HCT116 (cell line): ENCODE results near the gene CCL20. TPM values are rescaled to one million over a fixed set of nuclear protein-coding genes. Genes with fewer than 3 reads are reported as not detected.

Experiments
- ATAC-seq: fragments of 200-7000 bp; cut with Tn5 transposase; 2 replicates; pipeline ENCODE4 v1.9.1; 2020; ENCODE audit warnings: mild to moderate bottlenecking, moderate library complexity
- BruUV-seq: library from RNA; stranded (reverse); fragments of 400-500 nt; replicated peaks from 2 replicates; lab custom pipeline; 2021; lab: Mats Ljungman, UMichigan
- CTCF ChIA-PET: fragments of 300-600 bp; sonication (Branson Sonifier 250); formaldehyde crosslinking; loops from one replicate; lab custom pipeline; 2021; ENCODE audit warnings: antibody characterized with exemption; lab: Charles Lee
- POLR2A ChIA-PET: fragments of 300-600, 350-600 bp; sonication (Branson Sonifier 250); formaldehyde crosslinking; loops from one replicate; lab custom pipeline; 2021; ENCODE audit warnings: antibody characterized with exemption; lab: Charles Lee
- RAD21 ChIA-PET, 2 experiments: fragments of 300-600 bp; sonication (Branson Sonifier 250); formaldehyde crosslinking; loops; one replicate each; lab custom pipeline; 2023; ENCODE audit warnings: low total read pairs in 2 of 2; ENCODE audit not compliant: uncharacterized antibody in 2 of 2, unreplicated experiment in 2 of 2, low non-redundant PET in 1 of 2; lab: Charles Lee
- DNase-seq: peaks from one replicate; pipeline ENCODE4 v3.0.0-alpha.2; 2010; ENCODE audit warnings: low read depth, low spot score
- H2AFZ ChIP-seq: fragments of 200-600 bp; shearing (Covaris generic), sonication (generic); 2 replicates; pipeline ENCODE4 v1.6.1; 2017; ENCODE audit warnings: low read depth, mixed run types, mixed read lengths, antibody characterized with exemption, low read length; ENCODE audit not compliant: poor library complexity, severe bottlenecking
- H3K27ac ChIP-seq: 2 replicates; pipeline ENCODE4 v1.5.1; 2012; ENCODE audit warnings: low read depth, low read length
- H3K27me3 ChIP-seq: fragments of 200-600 bp; sonication (generic); 2 replicates; pipeline ENCODE4 v1.6.1; 2016; ENCODE audit warnings: mixed run types, low read length, mixed read lengths; ENCODE audit not compliant: insufficient read depth
- H3K36me3 ChIP-seq, 2 experiments: fragments of 200-500 bp in 1 of 2; fragments of 200-600 bp in 1 of 2; sonication (Bioruptor generic) in 1 of 2; sonication (generic) in 1 of 2; 2 replicates each; pipeline versions ENCODE4 v1.5.1 to v1.6.1; 2014 to 2016; ENCODE audit warnings: low read length in 2 of 2, inconsistent platforms in 1 of 2, mixed read lengths in 1 of 2, mixed run types in 1 of 2; ENCODE audit not compliant: insufficient read depth in 2 of 2, control insufficient read depth in 1 of 2
- H3K4me1 ChIP-seq, 2 experiments: fragments of 200-600 bp in 1 of 2; sonication (generic) in 1 of 2; 2 replicates each; pipeline versions ENCODE4 v1.5.1 to v1.6.1; 2012 to 2017; ENCODE audit warnings: low read length in 2 of 2, inconsistent platforms in 1 of 2, mild to moderate bottlenecking in 1 of 2, mixed read lengths in 1 of 2, mixed run types in 1 of 2, moderate library complexity in 1 of 2; ENCODE audit not compliant: insufficient read depth in 2 of 2, control insufficient read depth in 1 of 2
- H3K4me2 ChIP-seq: fragments of 200-600 bp; sonication (generic); 2 replicates; pipeline ENCODE4 v1.6.1; 2017; ENCODE audit warnings: mixed run types, low read length, mixed read lengths
- H3K4me3 ChIP-seq, 2 experiments: fragments of 200-600 bp in 1 of 2; sonication (generic) in 1 of 2; replicated peaks in 1 of 2; 2 replicates each; pipeline ENCODE4 v1.5.1; 2011 to 2016; ENCODE audit warnings: low read length in 2 of 2, control low read depth in 1 of 2, low read depth in 1 of 2, mild to moderate bottlenecking in 1 of 2, mixed read lengths in 1 of 2, mixed run types in 1 of 2
- H3K79me2 ChIP-seq: fragments of 200-600 bp; sonication (generic); 2 replicates; pipeline ENCODE4 v1.6.1; 2017; ENCODE audit warnings: mild to moderate bottlenecking, mixed run types, low read length, moderate library complexity, mixed read lengths; ENCODE audit not compliant: insufficient read depth
- H3K9ac ChIP-seq: fragments of 200-600 bp; sonication (generic); 2 replicates; pipeline ENCODE4 v1.6.1; 2016; ENCODE audit warnings: low read length, mixed read lengths
- H3K9me2 ChIP-seq: fragments of 200-600 bp; sonication (generic), shearing (Covaris generic); 2 replicates; pipeline ENCODE4 v1.6.1; 2017; ENCODE audit warnings: mixed run types, mild to moderate bottlenecking, moderate library complexity; ENCODE audit not compliant: insufficient read depth
- H3K9me3 ChIP-seq, 2 experiments: fragments of 200-500 bp in 1 of 2; fragments of 200-600 bp in 1 of 2; sonication (Bioruptor generic) in 1 of 2; sonication (generic) in 1 of 2; 2 replicates each; pipeline ENCODE4 v1.6.1; 2014 to 2017; ENCODE audit warnings: low read length in 2 of 2, mixed read lengths in 2 of 2, inconsistent platforms in 1 of 2, low read depth in 1 of 2, mild to moderate bottlenecking in 1 of 2, mixed run types in 1 of 2, moderate library complexity in 1 of 2; ENCODE audit not compliant: control insufficient read depth in 1 of 2, insufficient read depth in 1 of 2
- H4K20me1 ChIP-seq: fragments of 200-600 bp; sonication (generic), shearing (Covaris generic); 2 replicates; pipeline ENCODE4 v1.6.1; 2017; ENCODE audit warnings: mixed run types, mild to moderate bottlenecking, moderate library complexity; ENCODE audit not compliant: insufficient read depth
- ELF1 ChIP-seq: IDR thresholded peaks from 2 replicates; pipeline ENCODE4 v1.6.1; 2012; ENCODE audit warnings: low read depth, borderline replicate concordance
- EZH2 ChIP-seq: fragments of 200-600 bp; sonication (generic); IDR thresholded peaks from 2 replicates; pipeline ENCODE4 v1.6.1; 2017; ENCODE audit warnings: antibody characterized with exemption, mixed run types
- JUND ChIP-seq: IDR thresholded peaks from 2 replicates; pipeline ENCODE4 v1.6.1; 2012
- POLR2AphosphoS5 ChIP-seq: IDR thresholded peaks from 2 replicates; pipeline ENCODE4 v1.6.1; 2011; ENCODE audit warnings: mild to moderate bottlenecking, low read depth, low read length, moderate library complexity
- RAD21 ChIP-seq: IDR thresholded peaks from 2 replicates; pipeline ENCODE4 v1.6.1; 2012; ENCODE audit warnings: low read depth, mild to moderate bottlenecking
- SIN3A ChIP-seq: IDR thresholded peaks from 2 replicates; pipeline ENCODE4 v1.6.1; 2012; ENCODE audit warnings: low read depth
- SP1 ChIP-seq: IDR thresholded peaks from 2 replicates; pipeline ENCODE4 v1.6.1; 2012; ENCODE audit warnings: low read depth
- SRF ChIP-seq: IDR thresholded peaks from 2 replicates; pipeline ENCODE4 v1.6.1; 2012; ENCODE audit warnings: low read depth
- YY1 ChIP-seq: IDR thresholded peaks from 2 replicates; pipeline ENCODE4 v1.6.1; 2011; ENCODE audit warnings: low read length, low read depth, moderate library complexity, mild to moderate bottlenecking; ENCODE audit not compliant: insufficient replicate concordance; ENCODE audit errors: extremely low read depth
- ZNF274 ChIP-seq: fragments of 200-500 bp; sonication (Bioruptor generic); IDR thresholded peaks from 2 replicates; pipeline ENCODE4 v1.6.1; 2014; ENCODE audit warnings: mild to moderate bottlenecking, low read depth, low read length, inconsistent platforms
- intact Hi-C: fragments of 100-400 bp; cut with micrococcal nuclease; formaldehyde crosslinking; loops from 2 replicates; pipeline ENCODE4 v1.10.0; 2022
- total RNA-seq: library from RNA; stranded (reverse); gene quantifications from one replicate; pipeline ENCODE4 v1.2.1, GENCODE V29; 2021; ENCODE audit not compliant: unreplicated experiment
- TF ChIP-seq, protein P1 (sequence below): IDR thresholded peaks from 2 replicates; pipeline ENCODE4 v1.6.1; 2012
- TF ChIP-seq, protein P2 (sequence below): IDR thresholded peaks from 2 replicates; pipeline ENCODE4 v1.6.1; 2012
- TF ChIP-seq, protein P3 (sequence below), 3 experiments: fragments of 200-600 bp in 1 of 3; sonication (generic) in 1 of 3; IDR thresholded peaks in 2 of 3; conservative IDR thresholded peaks in 1 of 3; 2 replicates each; pipeline ENCODE4 v1.5.1; 2012 to 2017; ENCODE audit warnings: low read depth in 2 of 3, low read length in 2 of 3, antibody characterized with exemption in 1 of 3, borderline replicate concordance in 1 of 3, control low read depth in 1 of 3, mild to moderate bottlenecking in 1 of 3, mixed read lengths in 1 of 3, mixed run types in 1 of 3, moderate library complexity in 1 of 3; ENCODE audit not compliant: insufficient read depth in 1 of 3
- TF ChIP-seq, protein P4 (sequence below): IDR thresholded peaks from 2 replicates; pipeline ENCODE4 v1.6.1; 2011; ENCODE audit warnings: mild to moderate bottlenecking, low read length, moderate library complexity; ENCODE audit not compliant: insufficient replicate concordance; ENCODE audit errors: extremely low read depth

Gene CCL20
- total RNA-seq, 1 experiment from 2014 or later = 0.30 TPM

DNA sequence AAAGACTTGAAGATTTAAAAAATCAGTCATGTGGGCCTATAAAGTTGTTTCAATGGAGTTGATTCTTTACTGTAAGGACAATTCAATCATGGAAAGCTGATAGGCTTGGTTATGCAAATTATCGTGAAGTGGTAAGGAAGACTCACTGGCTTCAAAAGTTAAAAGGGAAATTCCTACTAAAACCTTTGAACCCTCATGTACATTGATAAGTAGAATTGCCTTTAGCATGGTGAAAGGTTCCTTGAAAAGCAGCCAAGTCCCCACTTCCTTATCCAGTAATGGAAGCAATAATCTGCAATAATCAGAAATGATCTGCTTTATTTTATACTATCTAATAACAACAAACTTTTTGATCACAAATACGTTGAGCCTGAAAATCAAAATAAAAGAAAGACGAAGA lies 14.4 kb upstream of the CCL20 start:
- H3K4me2 ChIP-seq = no peak overlapping the region

More for the DNA sequence above, 14.4 kb upstream of the CCL20 start:
- no peak for TF ChIP-seq JUND
- TF ChIP-seq ELF1 = no peak
- TF ChIP-seq, protein P1, sequence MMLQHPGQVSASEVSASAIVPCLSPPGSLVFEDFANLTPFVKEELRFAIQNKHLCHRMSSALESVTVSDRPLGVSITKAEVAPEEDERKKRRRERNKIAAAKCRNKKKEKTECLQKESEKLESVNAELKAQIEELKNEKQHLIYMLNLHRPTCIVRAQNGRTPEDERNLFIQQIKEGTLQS = no peak
- no peak for TF ChIP-seq EZH2
- TF ChIP-seq ZNF274 = no peak
- no peak for TF ChIP-seq SP1
- TF ChIP-seq, protein P2, sequence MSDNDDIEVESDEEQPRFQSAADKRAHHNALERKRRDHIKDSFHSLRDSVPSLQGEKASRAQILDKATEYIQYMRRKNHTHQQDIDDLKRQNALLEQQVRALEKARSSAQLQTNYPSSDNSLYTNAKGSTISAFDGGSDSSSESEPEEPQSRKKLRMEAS = no peak
- no peak for TF ChIP-seq SRF
- TF ChIP-seq, protein P3, sequence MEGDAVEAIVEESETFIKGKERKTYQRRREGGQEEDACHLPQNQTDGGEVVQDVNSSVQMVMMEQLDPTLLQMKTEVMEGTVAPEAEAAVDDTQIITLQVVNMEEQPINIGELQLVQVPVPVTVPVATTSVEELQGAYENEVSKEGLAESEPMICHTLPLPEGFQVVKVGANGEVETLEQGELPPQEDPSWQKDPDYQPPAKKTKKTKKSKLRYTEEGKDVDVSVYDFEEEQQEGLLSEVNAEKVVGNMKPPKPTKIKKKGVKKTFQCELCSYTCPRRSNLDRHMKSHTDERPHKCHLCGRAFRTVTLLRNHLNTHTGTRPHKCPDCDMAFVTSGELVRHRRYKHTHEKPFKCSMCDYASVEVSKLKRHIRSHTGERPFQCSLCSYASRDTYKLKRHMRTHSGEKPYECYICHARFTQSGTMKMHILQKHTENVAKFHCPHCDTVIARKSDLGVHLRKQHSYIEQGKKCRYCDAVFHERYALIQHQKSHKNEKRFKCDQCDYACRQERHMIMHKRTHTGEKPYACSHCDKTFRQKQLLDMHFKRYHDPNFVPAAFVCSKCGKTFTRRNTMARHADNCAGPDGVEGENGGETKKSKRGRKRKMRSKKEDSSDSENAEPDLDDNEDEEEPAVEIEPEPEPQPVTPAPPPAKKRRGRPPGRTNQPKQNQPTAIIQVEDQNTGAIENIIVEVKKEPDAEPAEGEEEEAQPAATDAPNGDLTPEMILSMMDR (IDR thresholded peaks at IDR 0.05 in 2 of 3, conservative IDR thresholded peaks at IDR 0.05 in 1 of 3; ENCODE audit: borderline replicate concordance in 1 of 3, insufficient read depth in 1 of 3, low read depth in 2 of 3, low read length in 2 of 3) = no peak
- TF ChIP-seq, protein P4, sequence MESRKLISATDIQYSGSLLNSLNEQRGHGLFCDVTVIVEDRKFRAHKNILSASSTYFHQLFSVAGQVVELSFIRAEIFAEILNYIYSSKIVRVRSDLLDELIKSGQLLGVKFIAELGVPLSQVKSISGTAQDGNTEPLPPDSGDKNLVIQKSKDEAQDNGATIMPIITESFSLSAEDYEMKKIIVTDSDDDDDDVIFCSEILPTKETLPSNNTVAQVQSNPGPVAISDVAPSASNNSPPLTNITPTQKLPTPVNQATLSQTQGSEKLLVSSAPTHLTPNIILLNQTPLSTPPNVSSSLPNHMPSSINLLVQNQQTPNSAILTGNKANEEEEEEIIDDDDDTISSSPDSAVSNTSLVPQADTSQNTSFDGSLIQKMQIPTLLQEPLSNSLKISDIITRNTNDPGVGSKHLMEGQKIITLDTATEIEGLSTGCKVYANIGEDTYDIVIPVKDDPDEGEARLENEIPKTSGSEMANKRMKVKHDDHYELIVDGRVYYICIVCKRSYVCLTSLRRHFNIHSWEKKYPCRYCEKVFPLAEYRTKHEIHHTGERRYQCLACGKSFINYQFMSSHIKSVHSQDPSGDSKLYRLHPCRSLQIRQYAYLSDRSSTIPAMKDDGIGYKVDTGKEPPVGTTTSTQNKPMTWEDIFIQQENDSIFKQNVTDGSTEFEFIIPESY = no peak
- TF ChIP-seq POLR2AphosphoS5 = no peak
- TF ChIP-seq YY1 = no peak
- no peak for TF ChIP-seq RAD21
- TF ChIP-seq SIN3A = no peak
- TF ChIP-seq, all 23 proteins: peak for 0
- intact Hi-C loops = no loop called here
- H3K9ac ChIP-seq = no peak overlapping the region
- no peaks in the 10 kb centered on the region for H3K79me2 ChIP-seq
- ATAC-seq = no peak
- ChIA-PET POLR2A (no interaction called here), RAD21 (no interaction called here), CTCF (no interaction called here)
- H3K4me1 ChIP-seq = peaks cover 2 to 4% of the 10 kb centered on the region in 2 experiments; a peak in 1 of 4 replicates
- no peaks in the 10 kb centered on the region for H3K27me3 ChIP-seq
- no peak overlapping the region for H2AFZ ChIP-seq
- H3K9me3 ChIP-seq = no peaks in the 10 kb centered on the region
- no peaks in the 10 kb centered on the region for H4K20me1 ChIP-seq
- H3K9me2 ChIP-seq = no peaks in the 10 kb centered on the region
- BruUV-seq = no TSS peak
- H3K4me3 ChIP-seq = no peak overlapping the region
- DNase-seq = no peak
- H3K27ac ChIP-seq = no peak overlapping the region
- H3K36me3 ChIP-seq = no peaks in the 10 kb centered on the region
